Measurements from ENCODE around the gene KCNJ3.

DNA sequence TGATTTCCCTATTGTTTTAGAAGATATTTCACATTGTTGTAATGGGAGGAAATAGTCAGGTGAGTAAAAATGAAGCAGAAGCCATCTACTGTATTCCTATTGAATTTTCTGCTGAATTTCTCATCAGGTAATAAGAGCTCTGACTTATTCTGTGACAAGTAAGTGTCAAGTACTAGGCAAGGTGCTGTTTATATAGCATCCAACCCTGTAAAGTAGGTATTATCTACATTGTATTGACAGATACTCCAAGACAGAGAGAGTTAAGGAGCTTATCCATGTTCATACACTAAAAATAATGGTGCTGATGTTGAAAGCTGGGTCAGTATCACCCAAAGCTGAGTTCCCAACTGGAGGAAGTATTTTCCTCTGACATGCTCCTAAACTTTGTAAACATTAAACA lies 106.0 kb downstream of the KCNJ3 start:
- TF ChIP-seq, protein P1, sequence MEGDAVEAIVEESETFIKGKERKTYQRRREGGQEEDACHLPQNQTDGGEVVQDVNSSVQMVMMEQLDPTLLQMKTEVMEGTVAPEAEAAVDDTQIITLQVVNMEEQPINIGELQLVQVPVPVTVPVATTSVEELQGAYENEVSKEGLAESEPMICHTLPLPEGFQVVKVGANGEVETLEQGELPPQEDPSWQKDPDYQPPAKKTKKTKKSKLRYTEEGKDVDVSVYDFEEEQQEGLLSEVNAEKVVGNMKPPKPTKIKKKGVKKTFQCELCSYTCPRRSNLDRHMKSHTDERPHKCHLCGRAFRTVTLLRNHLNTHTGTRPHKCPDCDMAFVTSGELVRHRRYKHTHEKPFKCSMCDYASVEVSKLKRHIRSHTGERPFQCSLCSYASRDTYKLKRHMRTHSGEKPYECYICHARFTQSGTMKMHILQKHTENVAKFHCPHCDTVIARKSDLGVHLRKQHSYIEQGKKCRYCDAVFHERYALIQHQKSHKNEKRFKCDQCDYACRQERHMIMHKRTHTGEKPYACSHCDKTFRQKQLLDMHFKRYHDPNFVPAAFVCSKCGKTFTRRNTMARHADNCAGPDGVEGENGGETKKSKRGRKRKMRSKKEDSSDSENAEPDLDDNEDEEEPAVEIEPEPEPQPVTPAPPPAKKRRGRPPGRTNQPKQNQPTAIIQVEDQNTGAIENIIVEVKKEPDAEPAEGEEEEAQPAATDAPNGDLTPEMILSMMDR (IDR thresholded peaks at IDR 0.05; ENCODE audit: borderline replicate concordance, extremely low read depth, low read length, poor library complexity, severe bottlenecking) = no peak
- no peak for TF ChIP-seq EZH2 (IDR thresholded peaks at IDR 0.05; ENCODE audit: borderline replicate concordance, low read depth, low read length, severe bottlenecking)
